Activated naive CD4-positive, alpha-beta T cell treated with Interleukin-2 at 50 U/mL for 16 hours (primary cell): Measurements from ENCODE around the gene RGS13.

ENCODE experiments used
- DNase-seq: peaks from one replicate; pipeline ENCODE4 v3.0.0-alpha.2; 2020

The RGS13 gene

GRCh38 chr1:192627901-192628300, 8.0 kb upstream of the RGS13 start:
- DNase-seq: no peak

GRCh38 chr1:192628396-192629057, 7.4 kb upstream of the RGS13 start:
- no peak for DNase-seq

- DNase-seq: no peak
Observed at GRCh38 chr1:192629612-192630011, 6.3 kb upstream of the RGS13 start.

GRCh38 chr1:192630521-192631287, 5.2 kb upstream of the RGS13 start:
- DNase-seq: no peak

- DNase-seq: no peak
Observed at GRCh38 chr1:192631749-192632148, 4.2 kb upstream of the RGS13 start.

- DNase-seq: no peak
Observed at GRCh38 chr1:192632188-192632587, 3.8 kb upstream of the RGS13 start.

- DNase-seq: no peak
Observed at GRCh38 chr1:192632641-192633532, 3.1 kb upstream of the RGS13 start.

GRCh38 chr1:192633533-192634253, 2.3 kb upstream of the RGS13 start:
- no peak for DNase-seq

- no peak for DNase-seq
Observed at GRCh38 chr1:192635041-192635440, 906 bp upstream of the RGS13 start.

- DNase-seq: no peak
Observed at GRCh38 chr1:192639607-192640368, 3.8 kb downstream of the RGS13 start.

GRCh38 chr1:192652159-192652558, 16.2 kb downstream of the RGS13 start:
- no peak for DNase-seq

- DNase-seq: no peak
Observed at GRCh38 chr1:192654120-192654519, 18.2 kb downstream of the RGS13 start.

- no peak for DNase-seq
Observed at GRCh38 chr1:192654591-192655251, 18.8 kb downstream of the RGS13 start.

- DNase-seq: no peak
Observed at GRCh38 chr1:192657760-192658159, 21.8 kb downstream of the RGS13 start.

- DNase-seq: no peak
Observed at GRCh38 chr1:192658255-192658654, 22.3 kb downstream of the RGS13 start.

GRCh38 chr1:192660613-192661012, 24.7 kb downstream of the RGS13 start:
- no peak for DNase-seq

GRCh38 chr1:192668409-192668983, 32.5 kb downstream of the RGS13 start:
- DNase-seq: no peak

GRCh38 chr1:192669174-192669573, 33.2 kb downstream of the RGS13 start:
- DNase-seq: no peak

- DNase-seq: no peak
Observed at GRCh38 chr1:192675716-192676115, 39.8 kb downstream of the RGS13 start.

- DNase-seq: no peak
Observed at GRCh38 chr1:192678099-192678498, 42.2 kb downstream of the RGS13 start.

- DNase-seq: no peak
Observed at GRCh38 chr1:192682335-192682734, 46.4 kb downstream of the RGS13 start.
